BLaER1 (cell line): ENCODE data around the gene IFRD2.
"Not testable (repeated sequence)": the region's sequence is repeated elsewhere in the genome, so short reads cannot be mapped to it uniquely, and the experiment has no call there.

Experiments used
- H3K27ac ChIP-seq: shearing (Covaris generic); formaldehyde crosslinking; 2 replicates; pipeline ENCODE4 v1.8.1; 2022
- H3K27me3 ChIP-seq: shearing (Covaris generic); formaldehyde crosslinking; 2 replicates; pipeline ENCODE4 v1.8.1; 2022
- H3K36me3 ChIP-seq: shearing (Covaris generic); formaldehyde crosslinking; 2 replicates; pipeline ENCODE4 v1.8.1; 2022
- H3K4me1 ChIP-seq: shearing (Covaris generic); formaldehyde crosslinking; 2 replicates; pipeline ENCODE4 v1.8.1; 2022
- H3K4me2 ChIP-seq: shearing (Covaris generic); formaldehyde crosslinking; 2 replicates; pipeline ENCODE4 v1.8.1; 2022
- H3K4me3 ChIP-seq: shearing (Covaris generic); formaldehyde crosslinking; 2 replicates; pipeline ENCODE4 v1.8.1; 2022
- H3K9ac ChIP-seq: shearing (Covaris generic); formaldehyde crosslinking; 2 replicates; pipeline ENCODE4 v1.8.1; 2022
- H3K9me3 ChIP-seq: shearing (Covaris generic); formaldehyde crosslinking; 2 replicates; pipeline ENCODE4 v1.8.1; 2022
- H4K20me1 ChIP-seq: shearing (Covaris generic); formaldehyde crosslinking; 2 replicates; pipeline ENCODE4 v1.8.1; 2022
- Cebpa-rat ChIP-seq: shearing (Covaris generic); IDR thresholded peaks from 2 replicates; pipeline ENCODE4 v1.8.1; 2022

Gene IFRD2

DNA sequence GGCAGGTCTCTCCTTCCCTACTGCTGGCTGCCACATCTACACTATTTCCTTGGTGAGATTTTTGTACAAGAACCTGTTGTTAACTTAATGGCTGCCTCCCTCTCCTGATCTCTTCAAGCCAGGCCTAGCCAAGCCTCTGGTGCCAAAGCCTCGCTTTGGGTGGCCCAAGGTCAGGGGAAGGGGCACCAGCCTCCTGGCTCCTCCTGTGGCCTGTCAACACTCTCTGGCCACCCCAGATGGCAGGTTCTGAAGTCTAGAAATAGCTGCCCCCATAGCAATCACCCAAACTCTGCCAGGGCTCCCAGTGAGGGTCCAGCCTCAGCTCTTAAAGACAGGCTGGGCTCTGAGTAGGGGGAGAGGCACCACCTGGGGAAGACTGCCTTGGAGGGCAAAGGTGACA lies 5.0 kb downstream of the IFRD2 start:
- no peak for TF ChIP-seq Cebpa-rat
- no peak overlapping the region for H3K4me2 ChIP-seq
- H3K9ac ChIP-seq = no peak overlapping the region
- peaks cover 59% of the 10 kb centered on the region for H3K36me3 ChIP-seq
- peaks cover 14% of the 10 kb centered on the region for H3K4me1 ChIP-seq
- peaks cover 5% of the 10 kb centered on the region; the same call in 1 of the 2 replicates for H4K20me1 ChIP-seq
- H3K27ac ChIP-seq = no peak overlapping the region
- no peak overlapping the region for H3K4me3 ChIP-seq
- no peaks in the 10 kb centered on the region for H3K9me3 ChIP-seq
- H3K27me3 ChIP-seq = no peaks in the 10 kb centered on the region

DNA sequence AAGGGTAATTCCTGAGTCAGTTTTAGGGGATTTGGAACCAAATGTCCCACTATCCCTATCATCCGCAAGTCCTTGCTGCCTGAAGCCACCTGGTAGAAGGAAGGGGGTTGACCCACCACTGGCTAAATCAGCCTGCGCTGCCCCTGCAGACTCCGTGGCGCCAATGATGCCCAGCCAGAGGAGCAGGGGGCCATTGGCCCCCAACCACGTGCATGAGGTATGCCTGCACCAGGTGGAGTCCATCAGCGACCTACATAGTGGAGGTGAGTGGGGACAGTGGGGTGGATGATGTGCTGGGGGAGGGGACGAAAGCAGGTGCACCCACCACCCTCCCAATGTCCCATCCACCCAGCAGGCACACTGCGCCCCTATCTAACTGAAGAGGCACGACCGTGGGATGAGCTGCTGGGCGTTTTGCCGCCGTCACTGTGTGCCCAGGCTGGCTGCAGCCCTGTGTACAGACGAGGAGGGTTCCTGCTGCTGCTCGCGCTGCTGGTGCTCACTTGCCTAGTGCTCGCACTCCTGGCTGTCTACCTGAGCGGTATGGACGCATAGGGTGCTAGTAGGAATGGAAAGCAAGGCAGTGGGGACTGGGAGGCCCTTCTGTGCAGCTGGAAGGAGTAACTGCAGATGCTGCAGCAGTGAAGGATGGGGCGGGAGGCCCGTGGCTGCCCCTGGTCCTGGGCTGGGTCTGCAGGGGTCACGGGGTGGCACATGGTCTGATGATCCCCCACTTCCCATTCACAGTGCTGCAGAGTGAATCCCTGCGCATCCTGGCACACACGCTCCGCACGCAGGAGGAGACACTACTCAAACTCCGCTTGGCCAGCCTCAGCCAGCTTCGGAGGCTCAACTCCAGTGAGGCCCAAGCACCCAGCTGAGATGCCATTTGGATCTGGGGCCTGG lies 5.7 kb downstream of the IFRD2 start:
- H3K4me3 ChIP-seq = no peak overlapping the region
- no peak overlapping the region for H3K27ac ChIP-seq
- H3K9ac ChIP-seq = no peak overlapping the region
- no peaks in the 10 kb centered on the region for H3K9me3 ChIP-seq
- no peaks in the 10 kb centered on the region for H3K27me3 ChIP-seq
- peaks cover 59% of the 10 kb centered on the region for H3K36me3 ChIP-seq
- no peak for TF ChIP-seq Cebpa-rat
- H3K4me1 ChIP-seq = peaks cover 14% of the 10 kb centered on the region
- no peak overlapping the region for H3K4me2 ChIP-seq
- H4K20me1 ChIP-seq = peaks cover 5% of the 10 kb centered on the region; the same call in 1 of the 2 replicates

- H3K9ac ChIP-seq, H3K27ac ChIP-seq, H3K9me3 ChIP-seq, H3K4me2 ChIP-seq, H3K4me3 ChIP-seq, H3K4me1 ChIP-seq, H4K20me1 ChIP-seq, H3K27me3 ChIP-seq: not testable (repeated sequence)
- H3K36me3 ChIP-seq = peaks cover 42% of the 10 kb centered on the region
Observed at GRCh38 chr3:50284121-50284520, 8.1 kb downstream of the IFRD2 start.

- Histone ChIP-seq H3K27me3 (peaks cover 53% of the 10 kb centered on the region), H3K4me1 (peaks cover 26% of the 10 kb centered on the region), H3K4me2 (no peak overlapping the region), H3K27ac (no peak overlapping the region), H4K20me1 (peaks cover 26% of the 10 kb centered on the region), H3K9me3 (no peaks in the 10 kb centered on the region), H3K4me3 (no peak overlapping the region), H3K36me3 (no peaks in the 10 kb centered on the region), H3K9ac (no peak overlapping the region)
- TF ChIP-seq Cebpa-rat = no peak
Observed at GRCh38 chr3:50279255-50280016, 12.8 kb downstream of the IFRD2 start.

GRCh38 chr3:50278880-50279224 lies 13.4 kb downstream of the IFRD2 start, which contains the start of gene LSMEM2:
Gene LSMEM2 (plus strand): TSS chr3:50279087. CDS start chr3:50279114, 27 bp downstream.
- peaks cover 26% of the 10 kb centered on the region for H3K4me1 ChIP-seq
- no peak within 1 kb of the TSS for H3K27ac ChIP-seq
- no peak within 1 kb of the TSS for H3K4me3 ChIP-seq
- peaks cover 58% of the 10 kb centered on the region for H3K27me3 ChIP-seq
- no peaks in the 10 kb centered on the region for H3K36me3 ChIP-seq
- no peaks in the 10 kb centered on the region for H3K9me3 ChIP-seq
- TF ChIP-seq Cebpa-rat = no peak
- H3K4me2 ChIP-seq = no peak within 1 kb of the TSS
- H3K9ac ChIP-seq = no peak within 1 kb of the TSS
- peaks cover 29% of the 10 kb centered on the region for H4K20me1 ChIP-seq

DNA sequence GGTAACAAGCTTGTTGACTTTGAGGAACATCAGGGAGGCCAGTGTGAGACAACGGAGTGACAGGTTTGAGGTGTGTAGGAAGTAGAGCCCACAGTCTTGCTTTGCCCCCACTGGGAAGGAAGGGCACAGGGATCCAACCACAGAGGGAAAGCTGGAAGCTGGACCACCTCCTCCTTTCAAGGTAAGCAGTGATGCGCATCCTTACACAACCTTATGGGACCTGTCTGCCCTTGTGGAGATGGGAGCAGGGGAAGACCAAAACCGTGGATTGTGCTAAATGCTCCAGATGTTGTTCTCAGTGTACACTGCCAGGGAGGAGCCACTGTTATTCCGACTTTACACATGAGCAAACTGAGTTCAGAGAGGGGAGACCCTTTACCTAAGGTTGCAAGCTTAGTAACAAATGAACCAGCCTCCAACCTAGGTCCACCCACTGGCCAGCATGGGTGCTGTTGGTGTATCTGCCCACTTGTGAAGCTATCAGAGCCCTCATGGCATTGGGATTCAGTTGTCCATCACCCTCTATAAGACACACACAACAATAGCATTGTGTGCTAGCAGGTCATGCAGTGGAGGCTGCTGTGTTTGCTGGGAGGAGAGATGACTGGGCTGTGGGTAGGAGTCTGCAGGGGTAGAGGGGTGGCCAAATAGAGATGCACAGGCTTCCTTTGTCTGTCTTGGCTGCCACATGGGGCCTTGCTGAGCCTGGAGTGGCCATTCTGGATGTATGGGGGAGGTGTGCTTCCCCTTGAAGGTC lies 13.9 kb downstream of the IFRD2 start:
- no peaks in the 10 kb centered on the region for H3K36me3 ChIP-seq
- peaks cover 28% of the 10 kb centered on the region for H3K4me1 ChIP-seq
- no peak overlapping the region for H3K27ac ChIP-seq
- H3K9me3 ChIP-seq = no peaks in the 10 kb centered on the region
- no peak overlapping the region for H3K4me2 ChIP-seq
- no peak overlapping the region for H3K9ac ChIP-seq
- no peak for TF ChIP-seq Cebpa-rat
- H3K27me3 ChIP-seq = peaks cover 64% of the 10 kb centered on the region
- no peak overlapping the region for H3K4me3 ChIP-seq
- H4K20me1 ChIP-seq = peaks cover 34% of the 10 kb centered on the region

- Histone ChIP-seq H3K4me2 (0 out of 2 replicates have a peak overlapping the region, but pooled peaks have one; percentile 22), H4K20me1 (peaks cover 37% of the 10 kb centered on the region), H3K27ac (no peak overlapping the region), H3K27me3 (peaks cover 69% of the 10 kb centered on the region), H3K4me3 (no peak overlapping the region), H3K4me1 (peaks cover 38% of the 10 kb centered on the region), H3K9ac (no peak overlapping the region), H3K36me3 (no peaks in the 10 kb centered on the region), H3K9me3 (no peaks in the 10 kb centered on the region)
- TF ChIP-seq Cebpa-rat = no peak
Observed at GRCh38 chr3:50276762-50277101, 15.5 kb downstream of the IFRD2 start.

- Histone ChIP-seq H3K9ac (no peak overlapping the region), H3K4me2 (peak overlapping the region; percentile 40), H4K20me1 (peaks cover 37% of the 10 kb centered on the region), H3K4me3 (no peak overlapping the region), H3K27me3 (peaks cover 69% of the 10 kb centered on the region), H3K9me3 (no peaks in the 10 kb centered on the region), H3K4me1 (peaks cover 43% of the 10 kb centered on the region), H3K36me3 (no peaks in the 10 kb centered on the region), H3K27ac (no peak overlapping the region)
- no peak for TF ChIP-seq Cebpa-rat
Observed at GRCh38 chr3:50275996-50276761, 16.1 kb downstream of the IFRD2 start.
